GM12878 (cell line): ENCODE data around the gene ZMIZ1. TPM values are rescaled to one million over a fixed set of nuclear protein-coding genes. Genes with fewer than 3 reads are reported as not detected.
A peak's percentile ranks its signal among the peaks of the same experiment; 100 is the strongest.

Source experiments
- ATAC-seq: fragments of 200-7000 bp; cut with Tn5 transposase; 3 replicates; pipeline ENCODE4 v1.9.1; 2020; ENCODE audit warnings: mild to moderate bottlenecking, moderate library complexity
- BruUV-seq: library from RNA; stranded (reverse); fragments of 400-500 nt; replicated peaks from 2 replicates; lab custom pipeline; 2021; lab: Mats Ljungman, UMichigan
- CTCF ChIA-PET: fragments of 300-600 bp; sonication (Branson Sonifier 250); formaldehyde crosslinking; extraction: SDS; loops from one replicate; lab custom pipeline; 2021; ENCODE audit warnings: inconsistent platforms; lab: Yijun Ruan, JAX
- POLR2A ChIA-PET: fragments of 350-600 bp; formaldehyde crosslinking; extraction: SDS; loops from one replicate; lab custom pipeline; 2021; ENCODE audit warnings: inconsistent platforms; lab: Charles Lee
- RAD21 ChIA-PET: fragments of 300-600 bp; sonication (Branson Sonifier 250); formaldehyde crosslinking; loops from one replicate; lab custom pipeline; 2023; ENCODE audit warnings: antibody characterized with exemption; ENCODE audit not compliant: unreplicated experiment; lab: Charles Lee
- SMC1A ChIA-PET: fragments of 300-600 bp; sonication (Branson Sonifier 250); formaldehyde crosslinking; loops from one replicate; lab custom pipeline; 2023; ENCODE audit not compliant: unreplicated experiment, uncharacterized antibody; lab: Charles Lee
- DNase-seq: peaks from one replicate; pipeline ENCODE4 v3.0.0-alpha.2; 2011; ENCODE audit warnings: low read depth, low spot score
- FAIRE-seq: peaks from 3 replicates; lab custom pipeline; 2011; peaks lifted over from hg19 to GRCh38; lab: Jason Lieb, UNC
- H2AFZ ChIP-seq: 2 replicates; pipeline ENCODE4 v1.6.0; 2011; ENCODE audit warnings: low read depth, low read length, control low read depth; ENCODE audit not compliant: control insufficient read depth
- H3K27ac ChIP-seq: 2 replicates; pipeline ENCODE4 v1.5.1; 2011; ENCODE audit warnings: control low read depth; ENCODE audit not compliant: control insufficient read depth, insufficient read depth
- H3K27me3 ChIP-seq, 2 experiments: replicated peaks in 1 of 2; 2 replicates each; pipeline versions ENCODE4 v1.6.0 to v1.6.1; 2011; ENCODE audit warnings: low read length in 1 of 2; ENCODE audit not compliant: control insufficient read depth in 2 of 2, insufficient read depth in 2 of 2
- H3K36me3 ChIP-seq, 2 experiments: 2 replicates each; pipeline ENCODE4 v1.5.1; 2011; ENCODE audit warnings: low read length in 1 of 2; ENCODE audit not compliant: control insufficient read depth in 2 of 2, insufficient read depth in 2 of 2
- H3K4me1 ChIP-seq: 2 replicates; pipeline ENCODE4 v1.6.1; 2011; ENCODE audit warnings: mild to moderate bottlenecking, low read length, moderate library complexity, mixed read lengths; ENCODE audit not compliant: control insufficient read depth, insufficient read depth
- H3K4me2 ChIP-seq: 2 replicates; pipeline ENCODE4 v1.6.0; 2011; ENCODE audit warnings: control low read depth; ENCODE audit not compliant: control insufficient read depth, insufficient read depth
- H3K4me3 ChIP-seq: fragments of 200-600 bp; sonication (generic); 2 replicates; pipeline ENCODE4 v1.5.1; 2016
- H3K79me2 ChIP-seq: 2 replicates; pipeline ENCODE4 v1.6.0; 2011; ENCODE audit warnings: low read length; ENCODE audit not compliant: control insufficient read depth, insufficient read depth
- H3K9ac ChIP-seq: 2 replicates; pipeline ENCODE4 v1.8.0; 2011; ENCODE audit warnings: low read length, control low read depth, mixed read lengths; ENCODE audit not compliant: control insufficient read depth, insufficient read depth
- H3K9me3 ChIP-seq: replicated peaks from 3 replicates; pipeline ENCODE4 v1.5.1; 2011; ENCODE audit warnings: mild to moderate bottlenecking, low read length; ENCODE audit not compliant: control insufficient read depth, insufficient read depth
- H4K20me1 ChIP-seq: 2 replicates; pipeline ENCODE4 v1.6.0; 2011; ENCODE audit not compliant: control insufficient read depth, insufficient read depth
- ASH2L ChIP-seq: fragments of 300-600, 200-600 bp; sonication (generic); IDR thresholded peaks from 2 replicates; pipeline ENCODE4 v1.6.1; 2017; ENCODE audit warnings: low read depth, mild to moderate bottlenecking, borderline replicate concordance
- BCL11A ChIP-seq: IDR thresholded peaks from 2 replicates; pipeline ENCODE4 v1.6.1; 2011; ENCODE audit warnings: low read depth, low read length
- BMI1 ChIP-seq: fragments of 450-650 bp; IDR thresholded peaks from 2 replicates; pipeline ENCODE4 v1.6.1; 2016; ENCODE audit warnings: mild to moderate bottlenecking, moderate library complexity, borderline replicate concordance
- BRCA1 ChIP-seq: IDR thresholded peaks from 2 replicates; pipeline ENCODE4 v1.6.1; 2011; ENCODE audit warnings: low read depth, low read length, improper control_type of control experiment
- CBFB ChIP-seq: IDR thresholded peaks from 2 replicates; pipeline ENCODE4 v1.6.1; 2016; ENCODE audit warnings: antibody characterized with exemption, low read depth
- CHD4 ChIP-seq: fragments of 200-600 bp; sonication (generic); IDR thresholded peaks from 2 replicates; pipeline ENCODE4 v1.6.1; 2016; ENCODE audit warnings: mild to moderate bottlenecking
- DPF2 ChIP-seq: fragments of 450-650 bp; IDR thresholded peaks from 2 replicates; pipeline ENCODE4 v1.6.1; 2017; ENCODE audit warnings: mild to moderate bottlenecking
- E2F8 ChIP-seq: fragments of 450-650 bp; IDR thresholded peaks from 2 replicates; pipeline ENCODE4 v1.6.1; 2018; ENCODE audit warnings: mild to moderate bottlenecking, low read depth, moderate library complexity; ENCODE audit not compliant: partially characterized antibody
- ELK1 ChIP-seq: IDR thresholded peaks from 2 replicates; pipeline ENCODE4 v1.6.1; 2012; ENCODE audit warnings: low read depth, low read length, improper control_type of control experiment
- HDGF ChIP-seq: fragments of 450-650 bp; IDR thresholded peaks from 2 replicates; pipeline ENCODE4 v1.6.1; 2016; ENCODE audit warnings: antibody characterized with exemption
- IKZF1 ChIP-seq: fragments of 450-650 bp; conservative IDR thresholded peaks from 2 replicates; pipeline ENCODE4 v1.6.1; 2017; ENCODE audit warnings: antibody characterized with exemption, mild to moderate bottlenecking
- IRF4 ChIP-seq: IDR thresholded peaks from 2 replicates; pipeline ENCODE4 v1.6.1; 2011; ENCODE audit warnings: low read depth, low read length
- LARP7 ChIP-seq: fragments of 450-650 bp; IDR thresholded peaks from 2 replicates; pipeline ENCODE4 v1.6.1; 2017; ENCODE audit warnings: mild to moderate bottlenecking
- NR2F1 ChIP-seq: fragments of 450-650 bp; conservative IDR thresholded peaks from 2 replicates; pipeline ENCODE4 v1.6.1; 2017; ENCODE audit warnings: mild to moderate bottlenecking
- PAX5 ChIP-seq: IDR thresholded peaks from 2 replicates; pipeline ENCODE4 v1.6.1; 2011; ENCODE audit warnings: low read depth, low read length, borderline replicate concordance
- POLR2A ChIP-seq: IDR thresholded peaks from 2 replicates; pipeline ENCODE4 v1.6.1; 2011; ENCODE audit warnings: low read depth, mild to moderate bottlenecking, low read length
- RB1 ChIP-seq: fragments of 450-650 bp; formaldehyde crosslinking; IDR thresholded peaks from 2 replicates; pipeline ENCODE4 v1.6.1; 2017; ENCODE audit warnings: mild to moderate bottlenecking, borderline replicate concordance
- SIN3A ChIP-seq: IDR thresholded peaks from 2 replicates; pipeline ENCODE4 v1.6.1; 2012; ENCODE audit warnings: low read depth, low read length, improper control_type of control experiment
- SMAD1 ChIP-seq: fragments of 450-650 bp; IDR thresholded peaks from 2 replicates; pipeline ENCODE4 v1.6.1; 2018; ENCODE audit warnings: mild to moderate bottlenecking, low read depth; ENCODE audit not compliant: partially characterized antibody
- WGBS: methylation state at CpG from one replicate; pipeline ENCODE4 v1.1.6; 2016; ENCODE audit warnings: low lambda C conversion rate; ENCODE audit not compliant: insufficient replicate concordance, insufficient coverage; ENCODE audit errors: missing lambda C conversion rate; 5-methylcytosine and 5-hydroxymethylcytosine counted together
- in situ Hi-C: fragments of 300-500 bp; cut with MboI; formaldehyde crosslinking; loops from 9 replicates; pipeline ENCODE4 v1.14.3; 2018; ENCODE audit warnings: mixed read lengths
- intact Hi-C: fragments of 100-400 bp; cut with micrococcal nuclease; formaldehyde crosslinking; loops from one replicate; pipeline ENCODE4 v1.14.2; 2022; ENCODE audit not compliant: unreplicated experiment
- polyA plus RNA-seq, 11 experiments: library from polyadenylated mRNA; depleted of rRNA in 4 of 11; unstranded in 6 of 11; stranded (reverse) in 5 of 11; fragments of >200 nt; fragmentation: Nextera tagmentation in 4 of 11; fragmentation: Illumina TruSeq in 1 of 11; extraction: Ambion mirVana in 4 of 11; extraction: Trizol in 1 of 11; gene quantifications; 1 replicate in 1 of 11; 2 replicates in 10 of 11; pipeline versions ENCODE4 v1.2.1 to v1.2.3, GENCODE V29; 2011 to 2016; ENCODE audit warnings: inconsistent platforms in 2 of 11, missing spikeins in 2 of 11, low read depth in 1 of 11
- total RNA-seq, 4 experiments: library from RNA; depleted of rRNA in 3 of 4; stranded (reverse); fragments of >200 nt in 3 of 4; fragmentation: Illumina TruSeq in 1 of 4; extraction: Trizol in 1 of 4; gene quantifications; 2 replicates each; pipeline versions ENCODE4 v1.2.1 to v1.2.3, GENCODE V29; 2013 to 2021
- TF ChIP-seq, protein P1 (sequence below): IDR thresholded peaks from 2 replicates; pipeline ENCODE4 v1.6.1; 2012; ENCODE audit warnings: low read depth, low read length, improper control_type of control experiment
- TF ChIP-seq, protein P2 (sequence below): IDR thresholded peaks from 2 replicates; pipeline ENCODE4 v1.6.1; 2011; ENCODE audit warnings: borderline replicate concordance, low read depth, mild to moderate bottlenecking, moderate library complexity, mixed read lengths, low read length; ENCODE audit not compliant: insufficient read depth; ENCODE audit errors: extremely low read length

ZMIZ1 gene
- total and polyA plus RNA-seq, 10 of the 15 experiments (the other 5 are each of a cell fraction or from before 2014, with no cell fraction given) = 3.1 to 82.3 (median 14.9) TPM

DNA sequence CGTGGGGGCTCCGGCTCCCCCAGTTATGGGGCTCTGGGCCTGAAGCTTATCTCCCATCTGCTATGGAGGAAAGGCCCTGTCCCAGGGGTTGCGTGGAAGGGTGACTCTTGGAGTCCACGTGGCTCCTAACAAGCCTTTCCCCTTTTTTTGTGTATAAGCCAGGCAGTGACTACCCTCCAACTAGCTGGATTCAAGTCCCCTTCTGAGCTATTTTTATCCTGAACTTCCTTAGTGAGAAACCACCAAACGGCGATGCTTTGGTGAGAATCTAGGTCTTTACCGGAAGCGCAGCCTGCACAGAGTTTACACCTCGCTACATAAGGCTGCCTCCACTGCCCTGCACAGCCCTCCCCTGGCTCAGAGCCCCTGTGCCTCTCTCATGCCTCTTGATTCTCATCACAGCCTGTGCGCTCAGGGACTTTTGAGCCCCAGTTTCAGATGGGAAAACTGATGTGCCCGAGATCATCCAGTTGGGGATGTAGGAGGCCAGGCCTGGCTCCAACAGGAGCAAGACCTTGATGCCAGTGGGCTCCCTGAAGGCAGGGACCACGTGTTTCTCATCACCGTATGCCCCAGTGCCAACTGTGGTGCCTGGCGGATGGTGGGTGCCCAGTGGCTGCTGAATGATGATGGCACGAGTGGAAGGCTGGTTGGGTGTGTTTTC, 176.2 kb downstream of the ZMIZ1 start:
- Histone ChIP-seq H3K79me2 (peaks cover 80% of the 10 kb centered on the region), H2AFZ (no peak overlapping the region), H3K4me1 (peaks cover 63% of the 10 kb centered on the region), H3K4me2 (peak overlapping the region; percentile 96), H3K4me3 (peak overlapping the region; percentile 80), H3K9me3 (no peaks in the 10 kb centered on the region), H4K20me1 (no peaks in the 10 kb centered on the region), H3K27ac (peak overlapping the region; percentile 92), H3K36me3 (no peaks in the 10 kb centered on the region), H3K9ac (peak overlapping the region; percentile 93), H3K27me3 (no peaks in the 10 kb centered on the region)
- POLR2A ChIA-PET = interaction anchor here (0.6 to 12.4 kb wide), 7 partner anchors 9 to 103 kb away, joined by 3 to 100 read pairs (median 3); no protein-coding TSS in a partner anchor
- DNase-seq (peak; percentile 82), FAIRE-seq (no peak), ATAC-seq (peak; percentile 28)
- BruUV-seq = no TSS peak
- intact Hi-C loops (no loop called here), in situ Hi-C loops (no loop called here)
- RAD21 ChIA-PET = interaction anchor here (0.6 to 11.1 kb wide), 11 partner anchors 9 to 1208 kb away, joined by 3 to 165 read pairs (median 4); partner anchors contain the start of gene PPIF
- WGBS = 2% methylated on average over 15 of the region's 15 CpGs
- SMC1A ChIA-PET = interaction anchor here (0.8 to 9.5 kb wide), 6 partner anchors 9 to 103 kb away, joined by 3 to 115 read pairs (median 10); partner anchors contain the start of gene PPIF
- CTCF ChIA-PET = interaction anchor here (0.6 to 8.5 kb wide), 14 partner anchors 13 to 1612 kb away, joined by 3 to 67 read pairs (median 4); partner anchors contain the start of gene PPIF
- TF ChIP-seq IRF4 = no peak
- peak; percentile 58; the same call in 1 of the 2 replicates for TF ChIP-seq IKZF1
- TF ChIP-seq CBFB = peak; percentile 43; the same call in 1 of the 2 replicates
- no peak for TF ChIP-seq SMAD1
- TF ChIP-seq BMI1 = no peak
- TF ChIP-seq, protein P1, sequence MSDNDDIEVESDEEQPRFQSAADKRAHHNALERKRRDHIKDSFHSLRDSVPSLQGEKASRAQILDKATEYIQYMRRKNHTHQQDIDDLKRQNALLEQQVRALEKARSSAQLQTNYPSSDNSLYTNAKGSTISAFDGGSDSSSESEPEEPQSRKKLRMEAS = no peak
- TF ChIP-seq E2F8 = no peak
- TF ChIP-seq BCL11A = no peak
- peak; percentile 73; the same call in 1 of the 2 replicates for TF ChIP-seq PAX5
- 0 out of 2 replicates have a peak, but pooled peaks have one; percentile 11 for TF ChIP-seq NR2F1
- TF ChIP-seq, protein P2, sequence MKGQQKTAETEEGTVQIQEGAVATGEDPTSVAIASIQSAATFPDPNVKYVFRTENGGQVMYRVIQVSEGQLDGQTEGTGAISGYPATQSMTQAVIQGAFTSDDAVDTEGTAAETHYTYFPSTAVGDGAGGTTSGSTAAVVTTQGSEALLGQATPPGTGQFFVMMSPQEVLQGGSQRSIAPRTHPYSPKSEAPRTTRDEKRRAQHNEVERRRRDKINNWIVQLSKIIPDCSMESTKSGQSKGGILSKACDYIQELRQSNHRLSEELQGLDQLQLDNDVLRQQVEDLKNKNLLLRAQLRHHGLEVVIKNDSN = peak; percentile 27
- no peak for TF ChIP-seq LARP7
- no peak for TF ChIP-seq BRCA1
- peak; percentile 74 for TF ChIP-seq POLR2A
- TF ChIP-seq ELK1 = 0 out of 2 replicates have a peak, but pooled peaks have one; percentile 45
- TF ChIP-seq CHD4 = no peak
- TF ChIP-seq SIN3A = no peak
- peak; percentile 79; the same call in 1 of the 2 replicates for TF ChIP-seq HDGF
- no peak; the same call in 1 of the 2 replicates for TF ChIP-seq RB1
- no peak for TF ChIP-seq ASH2L
- TF ChIP-seq DPF2 = no peak
